SU-DHL-6 (cell line): ENCODE measurements around the gene MAPT.

Experiments used
- EZH2phosphoT487 ChIP-seq: fragments of 200-600 bp; sonication (generic), shearing (Covaris generic); conservative IDR thresholded peaks from 2 replicates; pipeline ENCODE4 v1.6.1; 2018; ENCODE audit warnings: mild to moderate bottlenecking, antibody characterized with exemption, low read length, moderate library complexity, mixed read lengths
- TF ChIP-seq, protein P1 (sequence below): fragments of 200-600 bp; sonication (generic); IDR thresholded peaks from one replicate; pipeline ENCODE4 v1.5.1; 2017; ENCODE audit warnings: antibody characterized with exemption, mild to moderate bottlenecking, low read length, moderate library complexity; ENCODE audit not compliant: insufficient read depth, poor library complexity, severe bottlenecking

DNA sequence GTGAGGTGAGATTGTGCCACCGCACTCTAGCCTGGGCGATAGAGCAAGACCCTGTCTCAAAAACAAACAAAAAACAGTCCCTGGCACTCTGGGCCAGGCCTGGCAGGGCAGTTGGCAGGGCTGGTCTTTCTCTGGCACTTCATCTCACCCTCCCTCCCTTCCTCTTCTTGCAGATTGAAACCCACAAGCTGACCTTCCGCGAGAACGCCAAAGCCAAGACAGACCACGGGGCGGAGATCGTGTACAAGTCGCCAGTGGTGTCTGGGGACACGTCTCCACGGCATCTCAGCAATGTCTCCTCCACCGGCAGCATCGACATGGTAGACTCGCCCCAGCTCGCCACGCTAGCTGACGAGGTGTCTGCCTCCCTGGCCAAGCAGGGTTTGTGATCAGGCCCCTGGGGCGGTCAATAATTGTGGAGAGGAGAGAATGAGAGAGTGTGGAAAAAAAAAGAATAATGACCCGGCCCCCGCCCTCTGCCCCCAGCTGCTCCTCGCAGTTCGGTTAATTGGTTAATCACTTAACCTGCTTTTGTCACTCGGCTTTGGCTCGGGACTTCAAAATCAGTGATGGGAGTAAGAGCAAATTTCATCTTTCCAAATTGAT is 129.5 kb downstream of the MAPT start:
- TF ChIP-seq, protein P1, sequence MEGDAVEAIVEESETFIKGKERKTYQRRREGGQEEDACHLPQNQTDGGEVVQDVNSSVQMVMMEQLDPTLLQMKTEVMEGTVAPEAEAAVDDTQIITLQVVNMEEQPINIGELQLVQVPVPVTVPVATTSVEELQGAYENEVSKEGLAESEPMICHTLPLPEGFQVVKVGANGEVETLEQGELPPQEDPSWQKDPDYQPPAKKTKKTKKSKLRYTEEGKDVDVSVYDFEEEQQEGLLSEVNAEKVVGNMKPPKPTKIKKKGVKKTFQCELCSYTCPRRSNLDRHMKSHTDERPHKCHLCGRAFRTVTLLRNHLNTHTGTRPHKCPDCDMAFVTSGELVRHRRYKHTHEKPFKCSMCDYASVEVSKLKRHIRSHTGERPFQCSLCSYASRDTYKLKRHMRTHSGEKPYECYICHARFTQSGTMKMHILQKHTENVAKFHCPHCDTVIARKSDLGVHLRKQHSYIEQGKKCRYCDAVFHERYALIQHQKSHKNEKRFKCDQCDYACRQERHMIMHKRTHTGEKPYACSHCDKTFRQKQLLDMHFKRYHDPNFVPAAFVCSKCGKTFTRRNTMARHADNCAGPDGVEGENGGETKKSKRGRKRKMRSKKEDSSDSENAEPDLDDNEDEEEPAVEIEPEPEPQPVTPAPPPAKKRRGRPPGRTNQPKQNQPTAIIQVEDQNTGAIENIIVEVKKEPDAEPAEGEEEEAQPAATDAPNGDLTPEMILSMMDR, result no peak
- no peak for TF ChIP-seq EZH2phosphoT487
